ENCODE results near the gene LENG8.
A peak's percentile ranks its signal among the peaks of the same experiment; 100 is the strongest.

The LENG8 gene

DNA sequence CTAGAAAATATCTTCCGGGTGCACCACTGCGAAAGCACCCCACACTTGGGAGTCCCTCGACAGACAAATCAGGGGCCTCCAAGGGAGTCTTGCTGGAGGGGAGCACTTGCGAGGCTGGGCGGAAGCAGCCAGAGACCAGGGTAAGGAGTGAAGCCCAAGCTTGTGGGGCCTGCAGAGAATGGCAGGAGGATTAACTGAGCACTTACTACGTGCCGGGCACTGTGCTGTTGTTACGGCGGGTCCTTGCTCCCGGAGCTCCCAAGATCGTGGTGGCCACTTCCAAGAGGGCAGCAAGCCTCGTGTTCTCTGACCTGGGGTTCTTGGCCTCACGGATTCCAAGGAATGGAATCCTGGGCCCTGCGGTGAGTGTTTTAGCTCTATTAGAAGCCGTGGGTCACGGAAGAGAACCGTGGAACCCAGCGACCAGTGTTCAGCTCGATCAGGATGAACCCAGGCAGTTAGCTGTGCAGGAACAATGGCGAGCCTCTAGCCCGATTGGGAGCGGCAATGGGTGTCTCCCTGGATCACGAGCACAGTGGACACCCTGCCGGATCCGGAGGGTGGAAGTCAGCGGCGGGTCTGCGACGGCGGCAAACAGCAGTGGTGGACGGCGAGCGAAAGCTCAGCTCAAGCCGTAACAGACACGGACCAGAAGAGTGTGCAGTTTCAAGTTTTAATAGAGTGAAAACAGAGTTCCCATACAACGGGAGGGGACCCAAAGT lies 24.2 kb upstream of the LENG8 start:
- TF ChIP-seq CSDC2 (CRISPR knock-in tag; IDR thresholded peaks at IDR 0.05) = no peak
- no peak for TF ChIP-seq ZFP30 (CRISPR knock-in tag; IDR thresholded peaks at IDR 0.05)
- TF ChIP-seq TOX (CRISPR knock-in tag; IDR thresholded peaks at IDR 0.05; ENCODE audit: borderline replicate concordance) = no peak
- no peak for TF ChIP-seq PPARA (CRISPR knock-in tag; IDR thresholded peaks at IDR 0.05; ENCODE audit: borderline replicate concordance)
- no peak for TF ChIP-seq ZNF8 (CRISPR knock-in tag; IDR thresholded peaks at IDR 0.05)
- TF ChIP-seq ARNTL (CRISPR knock-in tag; IDR thresholded peaks at IDR 0.05; ENCODE audit: borderline replicate concordance, low read depth) = no peak
- TF ChIP-seq OSR1 (CRISPR knock-in tag; IDR thresholded peaks at IDR 0.05) = no peak
- TF ChIP-seq ESRRG (CRISPR knock-in tag; IDR thresholded peaks at IDR 0.05) = no peak
- TF ChIP-seq ISL1 (CRISPR knock-in tag; IDR thresholded peaks at IDR 0.05) = no peak
- TF ChIP-seq, protein P1, sequence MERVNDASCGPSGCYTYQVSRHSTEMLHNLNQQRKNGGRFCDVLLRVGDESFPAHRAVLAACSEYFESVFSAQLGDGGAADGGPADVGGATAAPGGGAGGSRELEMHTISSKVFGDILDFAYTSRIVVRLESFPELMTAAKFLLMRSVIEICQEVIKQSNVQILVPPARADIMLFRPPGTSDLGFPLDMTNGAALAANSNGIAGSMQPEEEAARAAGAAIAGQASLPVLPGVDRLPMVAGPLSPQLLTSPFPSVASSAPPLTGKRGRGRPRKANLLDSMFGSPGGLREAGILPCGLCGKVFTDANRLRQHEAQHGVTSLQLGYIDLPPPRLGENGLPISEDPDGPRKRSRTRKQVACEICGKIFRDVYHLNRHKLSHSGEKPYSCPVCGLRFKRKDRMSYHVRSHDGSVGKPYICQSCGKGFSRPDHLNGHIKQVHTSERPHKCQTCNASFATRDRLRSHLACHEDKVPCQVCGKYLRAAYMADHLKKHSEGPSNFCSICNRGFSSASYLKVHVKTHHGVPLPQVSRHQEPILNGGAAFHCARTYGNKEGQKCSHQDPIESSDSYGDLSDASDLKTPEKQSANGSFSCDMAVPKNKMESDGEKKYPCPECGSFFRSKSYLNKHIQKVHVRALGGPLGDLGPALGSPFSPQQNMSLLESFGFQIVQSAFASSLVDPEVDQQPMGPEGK (CRISPR knock-in tag; IDR thresholded peaks at IDR 0.05; ENCODE audit: borderline replicate concordance) = no peak
- no peak for TF ChIP-seq ZC3H10 (CRISPR knock-in tag; IDR thresholded peaks at IDR 0.05)
- no peak for TF ChIP-seq TSHZ2 (CRISPR knock-in tag; IDR thresholded peaks at IDR 0.05)
- no peak for TF ChIP-seq SNAI2 (CRISPR knock-in tag; IDR thresholded peaks at IDR 0.05)
- no peak for TF ChIP-seq ZNF70 (CRISPR knock-in tag; IDR thresholded peaks at IDR 0.05)
- no peak for TF ChIP-seq POU6F1 (CRISPR knock-in tag; IDR thresholded peaks at IDR 0.05; ENCODE audit: borderline replicate concordance, low read depth)
- TF ChIP-seq GLIS3 (CRISPR knock-in tag; IDR thresholded peaks at IDR 0.05) = no peak
- TF ChIP-seq TCF4 (CRISPR knock-in tag; IDR thresholded peaks at IDR 0.05; ENCODE audit: borderline replicate concordance) = no peak
- ATAC-seq = no peak

- no peak for TF ChIP-seq ZNF70 (CRISPR knock-in tag; IDR thresholded peaks at IDR 0.05)
- no peak for TF ChIP-seq POU6F1 (CRISPR knock-in tag; IDR thresholded peaks at IDR 0.05; ENCODE audit: borderline replicate concordance, low read depth)
- no peak for TF ChIP-seq TOX (CRISPR knock-in tag; IDR thresholded peaks at IDR 0.05; ENCODE audit: borderline replicate concordance)
- TF ChIP-seq, protein P1 (CRISPR knock-in tag; IDR thresholded peaks at IDR 0.05; ENCODE audit: borderline replicate concordance) = no peak
- no peak for TF ChIP-seq PPARA (CRISPR knock-in tag; IDR thresholded peaks at IDR 0.05; ENCODE audit: borderline replicate concordance)
- no peak for TF ChIP-seq ZNF565 (CRISPR knock-in tag; conservative IDR thresholded peaks at IDR 0.05; ENCODE audit: low read depth)
- TF ChIP-seq TCF4 (CRISPR knock-in tag; IDR thresholded peaks at IDR 0.05; ENCODE audit: borderline replicate concordance) = no peak
Observed at GRCh38 chr19:54425382-54425723, 23.6 kb upstream of the LENG8 start.

DNA sequence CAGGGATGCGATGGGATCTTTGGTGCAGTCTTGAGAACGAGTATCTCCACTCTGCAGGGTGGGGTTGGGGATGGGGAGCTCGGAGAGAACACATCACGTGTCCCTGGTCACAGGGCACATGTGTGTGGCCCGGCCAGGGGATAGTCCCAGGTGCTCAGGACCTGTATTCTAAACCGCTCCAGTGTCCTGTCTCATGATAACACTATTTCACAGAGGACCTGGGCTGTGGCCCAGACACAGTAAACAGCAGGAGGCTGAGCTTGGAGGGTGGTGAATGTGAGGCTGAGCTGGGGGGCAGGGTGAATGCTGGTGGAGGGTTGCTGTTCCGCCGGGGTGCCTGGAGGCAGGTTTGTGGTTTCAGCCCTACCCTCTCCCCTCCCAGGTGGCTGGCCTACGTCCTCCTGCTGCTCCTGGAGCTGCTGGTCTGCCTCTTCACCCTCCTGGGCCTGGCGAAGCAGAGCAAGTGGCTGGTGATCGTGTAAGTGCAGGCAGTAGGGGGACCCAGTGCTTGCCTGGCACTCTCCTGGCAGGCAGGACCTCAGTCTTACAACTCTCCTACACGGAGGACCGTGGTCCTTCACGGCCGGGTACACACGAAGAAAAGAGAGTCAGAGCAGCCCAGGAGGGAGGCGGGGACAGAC lies 22.6 kb upstream of the LENG8 start:
- ATAC-seq = peak; percentile 7; the same call in 2 of the 3 replicates
- TF ChIP-seq, protein P2, sequence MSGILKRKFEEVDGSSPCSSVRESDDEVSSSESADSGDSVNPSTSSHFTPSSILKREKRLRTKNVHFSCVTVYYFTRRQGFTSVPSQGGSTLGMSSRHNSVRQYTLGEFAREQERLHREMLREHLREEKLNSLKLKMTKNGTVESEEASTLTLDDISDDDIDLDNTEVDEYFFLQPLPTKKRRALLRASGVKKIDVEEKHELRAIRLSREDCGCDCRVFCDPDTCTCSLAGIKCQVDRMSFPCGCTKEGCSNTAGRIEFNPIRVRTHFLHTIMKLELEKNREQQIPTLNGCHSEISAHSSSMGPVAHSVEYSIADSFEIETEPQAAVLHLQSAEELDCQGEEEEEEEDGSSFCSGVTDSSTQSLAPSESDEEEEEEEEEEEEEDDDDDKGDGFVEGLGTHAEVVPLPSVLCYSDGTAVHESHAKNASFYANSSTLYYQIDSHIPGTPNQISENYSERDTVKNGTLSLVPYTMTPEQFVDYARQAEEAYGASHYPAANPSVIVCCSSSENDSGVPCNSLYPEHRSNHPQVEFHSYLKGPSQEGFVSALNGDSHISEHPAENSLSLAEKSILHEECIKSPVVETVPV (CRISPR knock-in tag; IDR thresholded peaks at IDR 0.05) = no peak

More at GRCh38 chr19:54425382-54425723, 23.6 kb upstream of the LENG8 start:
- ATAC-seq = no peak
